ENCODE measurements around the gene PTH1R. TPM values are rescaled to one million over a fixed set of nuclear protein-coding genes. Genes with fewer than 3 reads are reported as not detected.

The PTH1R gene
- total RNA-seq, 1 experiment from 2014 or later: 0.32 TPM

DNA sequence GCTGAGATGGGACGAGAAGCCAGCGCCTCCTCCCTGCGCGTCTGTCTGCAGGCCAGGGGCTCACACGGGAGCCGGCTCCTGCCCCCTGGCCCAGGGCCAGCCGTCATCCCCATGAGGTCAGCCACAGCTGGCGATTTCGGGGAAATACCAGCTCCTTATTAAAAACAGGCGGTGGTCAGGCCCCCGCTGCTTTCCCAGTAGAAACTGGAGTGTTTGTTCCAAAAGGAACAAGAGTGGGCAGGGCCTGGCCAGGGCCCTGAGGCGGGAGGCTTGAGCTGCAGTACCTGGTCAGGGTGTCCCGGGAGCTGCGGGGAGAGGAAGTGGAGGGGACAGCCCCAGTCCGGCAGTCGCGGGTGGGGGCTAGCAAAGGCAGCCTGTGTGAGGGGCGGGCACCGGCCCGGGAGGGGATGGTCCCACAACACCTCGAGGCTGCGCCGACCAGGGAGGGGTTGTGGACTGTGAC is 32.1 kb upstream of the PTH1R start:
- BruUV-seq (replicated peaks): no TSS peak
- H3K4me3 ChIP-seq (replicated peaks in 1 of 2; ENCODE audit: low read depth in 1 of 2, low read length in 2 of 2): no peak overlapping the region
- H3K36me3 ChIP-seq (ENCODE audit: control insufficient read depth in 1 of 2, insufficient read depth in 2 of 2, low read length in 2 of 2): no peaks in the 10 kb centered on the region
- no peak overlapping the region for H3K9ac ChIP-seq (ENCODE audit: low read length)
- DNase-seq (ENCODE audit: low read depth, low spot score) (no peak), ATAC-seq (no peak)
- TF ChIP-seq, protein P1, sequence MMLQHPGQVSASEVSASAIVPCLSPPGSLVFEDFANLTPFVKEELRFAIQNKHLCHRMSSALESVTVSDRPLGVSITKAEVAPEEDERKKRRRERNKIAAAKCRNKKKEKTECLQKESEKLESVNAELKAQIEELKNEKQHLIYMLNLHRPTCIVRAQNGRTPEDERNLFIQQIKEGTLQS (IDR thresholded peaks at IDR 0.05): no peak
- H3K4me1 ChIP-seq (ENCODE audit: control insufficient read depth in 1 of 2, insufficient read depth in 2 of 2, low read length in 2 of 2): no peaks in the 10 kb centered on the region
- ChIA-PET POLR2A (no interaction called here), RAD21 (ENCODE audit: low non-redundant PET in 1 of 2, low total read pairs in 2 of 2, uncharacterized antibody in 2 of 2, unreplicated experiment in 2 of 2) (no interaction called here), CTCF (no interaction called here)
- H4K20me1 ChIP-seq (ENCODE audit: insufficient read depth): no peaks in the 10 kb centered on the region
- intact Hi-C loops (cut with micrococcal nuclease): no loop called here
- H3K27me3 ChIP-seq (ENCODE audit: insufficient read depth, low read length): no peaks in the 10 kb centered on the region
- H3K9me2 ChIP-seq (ENCODE audit: insufficient read depth): no peaks in the 10 kb centered on the region
- no peak overlapping the region for H3K4me2 ChIP-seq (ENCODE audit: low read length)
- H3K27ac ChIP-seq (ENCODE audit: low read depth, low read length): no peak overlapping the region
- H3K9me3 ChIP-seq (ENCODE audit: control insufficient read depth in 1 of 2, insufficient read depth in 1 of 2, low read depth in 1 of 2, low read length in 2 of 2): peaks cover 6 to 7% of the 10 kb centered on the region in 2 experiments; a peak in 2 of 4 replicates
- no peaks in the 10 kb centered on the region for H3K79me2 ChIP-seq (ENCODE audit: insufficient read depth, low read length)
- no peak overlapping the region for H2AFZ ChIP-seq (ENCODE audit: low read depth, low read length, poor library complexity, severe bottlenecking)

- Histone ChIP-seq H2AFZ (ENCODE audit: low read depth, low read length, poor library complexity, severe bottlenecking) (no peak overlapping the region), H3K9me3 (ENCODE audit: control insufficient read depth in 1 of 2, insufficient read depth in 1 of 2, low read depth in 1 of 2, low read length in 2 of 2) (peaks cover 6 to 7% of the 10 kb centered on the region in 2 experiments; a peak in 2 of 4 replicates), H3K9ac (ENCODE audit: low read length) (no peak overlapping the region), H3K4me3 (replicated peaks in 1 of 2; ENCODE audit: low read depth in 1 of 2, low read length in 2 of 2) (no peak overlapping the region), H3K36me3 (ENCODE audit: control insufficient read depth in 1 of 2, insufficient read depth in 2 of 2, low read length in 2 of 2) (no peaks in the 10 kb centered on the region), H3K9me2 (ENCODE audit: insufficient read depth) (no peaks in the 10 kb centered on the region), H3K79me2 (ENCODE audit: insufficient read depth, low read length) (no peaks in the 10 kb centered on the region), H3K27me3 (ENCODE audit: insufficient read depth, low read length) (no peaks in the 10 kb centered on the region), H4K20me1 (ENCODE audit: insufficient read depth) (no peaks in the 10 kb centered on the region), H3K27ac (ENCODE audit: low read depth, low read length) (no peak overlapping the region), H3K4me2 (ENCODE audit: low read length) (no peak overlapping the region), H3K4me1 (ENCODE audit: control insufficient read depth in 1 of 2, insufficient read depth in 2 of 2, low read length in 2 of 2) (no peaks in the 10 kb centered on the region)
- TF ChIP-seq ZNF274 (IDR thresholded peaks at IDR 0.05; ENCODE audit: low read depth, low read length) (no peak), SP1 (IDR thresholded peaks at IDR 0.05; ENCODE audit: low read depth) (no peak), EZH2 (IDR thresholded peaks at IDR 0.05) (no peak)
- CTCF ChIA-PET: no interaction called here
- BruUV-seq (replicated peaks): no TSS peak
- RAD21 ChIA-PET (ENCODE audit: low non-redundant PET in 1 of 2, low total read pairs in 2 of 2, uncharacterized antibody in 2 of 2, unreplicated experiment in 2 of 2): no interaction called here
- DNase-seq (ENCODE audit: low read depth, low spot score) (no peak), ATAC-seq (no peak)
- POLR2A ChIA-PET: no interaction called here
- intact Hi-C loops (cut with micrococcal nuclease): no loop called here
Measured at GRCh38 chr3:46845860-46846623, 31.5 kb upstream of the PTH1R start.

Data from HCT116 (cell line).